ENCODE results near the gene KRT4. TPM values are rescaled to one million over a fixed set of nuclear protein-coding genes. Genes with fewer than 3 reads are reported as not detected.

Gene KRT4
- total RNA-seq, 2 donors from 2014 or later: not detected

- DNase-seq (ENCODE audit: low spot score): no peak
- Histone ChIP-seq H3K4me3 (no peak overlapping the region), H3K27ac (no peak overlapping the region), H3K4me1 (ENCODE audit: control insufficient read depth in 1 of 2, low read depth in 2 of 2) (no peaks in the 10 kb centered on the region), H3K36me3 (no peaks in the 10 kb centered on the region), H3K27me3 (replicated peaks; ENCODE audit: insufficient read depth) (no peaks in the 10 kb centered on the region), H3K9me3 (no peaks in the 10 kb centered on the region)
- no peak for ATAC-seq (ENCODE audit: insufficient number of reproducible peaks, low FRiP score, low read depth)
- no peak for TF ChIP-seq CTCF (IDR thresholded peaks at IDR 0.05)
These were observed 14.2 kb upstream of the KRT4 start for GRCh38 chr12:52828156-52828555.

- DNase-seq (ENCODE audit: low spot score) (no peak), ATAC-seq (ENCODE audit: insufficient number of reproducible peaks, low FRiP score, low read depth) (no peak)
- Histone ChIP-seq H3K36me3 (no peaks in the 10 kb centered on the region), H3K27me3 (replicated peaks; ENCODE audit: insufficient read depth) (no peaks in the 10 kb centered on the region), H3K27ac (no peak overlapping the region), H3K4me1 (ENCODE audit: control insufficient read depth in 1 of 2, low read depth in 2 of 2) (peaks cover 0 to under 1% of the 10 kb centered on the region in 2 donors), H3K9me3 (no peaks in the 10 kb centered on the region), H3K4me3 (no peak overlapping the region)
- TF ChIP-seq CTCF (IDR thresholded peaks at IDR 0.05): no peak
These were observed 13.7 kb upstream of the KRT4 start for GRCh38 chr12:52827499-52828090.

- ATAC-seq (ENCODE audit: insufficient number of reproducible peaks, low FRiP score, low read depth): no peak
- Histone ChIP-seq H3K4me1 (ENCODE audit: control insufficient read depth in 1 of 2, low read depth in 2 of 2) (peaks cover 3 to 4% of the 10 kb centered on the region in 2 donors), H3K9me3 (no peaks in the 10 kb centered on the region), H3K4me3 (no peak overlapping the region), H3K36me3 (no peaks in the 10 kb centered on the region), H3K27me3 (replicated peaks; ENCODE audit: insufficient read depth) (no peaks in the 10 kb centered on the region), H3K27ac (no peak overlapping the region)
- no peak for TF ChIP-seq CTCF (IDR thresholded peaks at IDR 0.05)
- DNase-seq (ENCODE audit: low spot score): no peak
These were observed 12.9 kb upstream of the KRT4 start for GRCh38 chr12:52826611-52827498.

- TF ChIP-seq CTCF (IDR thresholded peaks at IDR 0.05): no peak
These were observed 12.0 kb upstream of the KRT4 start for GRCh38 chr12:52825961-52826360.

GRCh38 chr12:52824741-52825410 lies 11.0 kb upstream of the KRT4 start:
- Histone ChIP-seq H3K27me3 (replicated peaks; ENCODE audit: insufficient read depth) (no peaks in the 10 kb centered on the region), H3K9me3 (no peaks in the 10 kb centered on the region), H3K36me3 (no peaks in the 10 kb centered on the region), H3K4me1 (ENCODE audit: control insufficient read depth in 1 of 2, low read depth in 2 of 2) (peaks cover 3 to 4% of the 10 kb centered on the region in 2 donors), H3K4me3 (no peak overlapping the region), H3K27ac (no peak overlapping the region)
- DNase-seq (ENCODE audit: low spot score) (no peak), ATAC-seq (ENCODE audit: insufficient number of reproducible peaks, low FRiP score, low read depth) (no peak)
- TF ChIP-seq CTCF (IDR thresholded peaks at IDR 0.05): no peak

More at GRCh38 chr12:52825961-52826360, 12.0 kb upstream of the KRT4 start:
- no peaks in the 10 kb centered on the region for H3K36me3 ChIP-seq
- no peak for ATAC-seq (ENCODE audit: insufficient number of reproducible peaks, low FRiP score, low read depth)
- H3K27me3 ChIP-seq (replicated peaks; ENCODE audit: insufficient read depth): no peaks in the 10 kb centered on the region
- DNase-seq (ENCODE audit: low spot score): no peak
- H3K4me3 ChIP-seq: no peak overlapping the region
- no peaks in the 10 kb centered on the region for H3K9me3 ChIP-seq
- no peak overlapping the region for H3K27ac ChIP-seq
- peaks cover 3 to 4% of the 10 kb centered on the region in 2 donors for H3K4me1 ChIP-seq (ENCODE audit: control insufficient read depth in 1 of 2, low read depth in 2 of 2)

Measured in thoracic aorta (tissue), 2 donors.